IMR-90 (cell line): Measurements from ENCODE around the gene TRIM26.

ENCODE experiments used
- MAFK ChIP-seq: IDR thresholded peaks from 2 replicates; pipeline ENCODE4 v1.6.1; 2012; ENCODE audit warnings: low read depth, low read length, improper control_type of control experiment
- TF ChIP-seq, protein P1 (sequence below): conservative IDR thresholded peaks from 2 replicates; pipeline ENCODE4 v1.5.1; 2012; ENCODE audit warnings: mild to moderate bottlenecking, low read depth, low read length, improper control_type of control experiment
- TF ChIP-seq, protein P2 (sequence below): fragments of 150-350 bp; IDR thresholded peaks from 2 replicates; pipeline ENCODE4 v1.6.1; 2016; ENCODE audit warnings: low read depth, mild to moderate bottlenecking, low read length, moderate library complexity, borderline replicate concordance

DNA sequence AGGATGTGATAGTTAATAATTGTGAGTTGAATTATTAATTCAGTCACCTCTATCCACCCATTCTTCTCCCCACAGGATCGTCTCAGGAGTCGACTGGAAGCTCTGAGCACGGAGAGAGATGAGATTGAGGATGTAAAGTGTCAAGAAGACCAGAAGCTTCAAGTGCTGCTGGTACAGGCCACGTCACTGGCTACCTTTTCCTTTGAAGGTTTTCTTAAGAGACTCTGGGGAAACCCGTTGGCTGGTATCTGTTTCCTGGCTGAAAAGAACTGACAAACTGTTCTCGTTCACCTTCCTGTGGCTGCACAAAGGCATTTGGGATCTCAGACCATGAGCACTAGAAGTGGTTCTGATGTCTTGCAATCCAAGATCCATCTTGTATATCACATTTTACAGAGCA lies 46.1 kb downstream of the TRIM26 start:
- TF ChIP-seq, protein P1, sequence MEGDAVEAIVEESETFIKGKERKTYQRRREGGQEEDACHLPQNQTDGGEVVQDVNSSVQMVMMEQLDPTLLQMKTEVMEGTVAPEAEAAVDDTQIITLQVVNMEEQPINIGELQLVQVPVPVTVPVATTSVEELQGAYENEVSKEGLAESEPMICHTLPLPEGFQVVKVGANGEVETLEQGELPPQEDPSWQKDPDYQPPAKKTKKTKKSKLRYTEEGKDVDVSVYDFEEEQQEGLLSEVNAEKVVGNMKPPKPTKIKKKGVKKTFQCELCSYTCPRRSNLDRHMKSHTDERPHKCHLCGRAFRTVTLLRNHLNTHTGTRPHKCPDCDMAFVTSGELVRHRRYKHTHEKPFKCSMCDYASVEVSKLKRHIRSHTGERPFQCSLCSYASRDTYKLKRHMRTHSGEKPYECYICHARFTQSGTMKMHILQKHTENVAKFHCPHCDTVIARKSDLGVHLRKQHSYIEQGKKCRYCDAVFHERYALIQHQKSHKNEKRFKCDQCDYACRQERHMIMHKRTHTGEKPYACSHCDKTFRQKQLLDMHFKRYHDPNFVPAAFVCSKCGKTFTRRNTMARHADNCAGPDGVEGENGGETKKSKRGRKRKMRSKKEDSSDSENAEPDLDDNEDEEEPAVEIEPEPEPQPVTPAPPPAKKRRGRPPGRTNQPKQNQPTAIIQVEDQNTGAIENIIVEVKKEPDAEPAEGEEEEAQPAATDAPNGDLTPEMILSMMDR: no peak
- no peak for TF ChIP-seq MAFK
- TF ChIP-seq, protein P2, sequence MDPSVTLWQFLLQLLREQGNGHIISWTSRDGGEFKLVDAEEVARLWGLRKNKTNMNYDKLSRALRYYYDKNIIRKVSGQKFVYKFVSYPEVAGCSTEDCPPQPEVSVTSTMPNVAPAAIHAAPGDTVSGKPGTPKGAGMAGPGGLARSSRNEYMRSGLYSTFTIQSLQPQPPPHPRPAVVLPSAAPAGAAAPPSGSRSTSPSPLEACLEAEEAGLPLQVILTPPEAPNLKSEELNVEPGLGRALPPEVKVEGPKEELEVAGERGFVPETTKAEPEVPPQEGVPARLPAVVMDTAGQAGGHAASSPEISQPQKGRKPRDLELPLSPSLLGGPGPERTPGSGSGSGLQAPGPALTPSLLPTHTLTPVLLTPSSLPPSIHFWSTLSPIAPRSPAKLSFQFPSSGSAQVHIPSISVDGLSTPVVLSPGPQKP: no peak
